Stimulated activated naive CD4-positive, alpha-beta T cell treated with Interleukin-2 at 50 U/mL for 16 hours (primary cell): ENCODE results near the gene PLCB3.
A peak's percentile ranks its signal among the peaks of the same experiment; 100 is the strongest.

ENCODE experiments used
- DNase-seq: peaks from one replicate; lab custom pipeline; 2025; lab: John Stamatoyannopoulos, UW

PLCB3 gene

GRCh38 chr11:64287676-64288352 is 36.5 kb downstream of the PLCB3 start:
- no peak for DNase-seq

DNA sequence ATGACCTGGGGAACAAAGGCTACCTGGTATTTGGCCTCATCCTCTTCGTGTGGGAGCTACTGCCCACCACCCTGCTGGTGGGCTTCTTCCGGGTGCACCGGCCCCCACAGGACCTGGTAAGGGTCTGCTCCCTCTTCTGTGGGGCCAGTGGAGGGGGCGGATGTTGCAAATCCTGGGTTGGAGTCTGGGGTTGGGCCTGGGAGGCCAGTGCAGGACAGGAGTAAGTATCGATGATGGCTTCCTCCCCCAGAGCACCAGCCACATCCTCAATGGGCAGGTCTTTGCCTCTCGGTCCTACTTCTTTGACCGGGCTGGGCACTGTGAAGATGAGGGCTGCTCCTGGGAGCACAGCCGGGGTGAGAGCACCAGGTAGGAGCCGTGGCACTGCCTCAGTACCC is 37.0 kb downstream of the PLCB3 start:
- no peak for DNase-seq

DNA sequence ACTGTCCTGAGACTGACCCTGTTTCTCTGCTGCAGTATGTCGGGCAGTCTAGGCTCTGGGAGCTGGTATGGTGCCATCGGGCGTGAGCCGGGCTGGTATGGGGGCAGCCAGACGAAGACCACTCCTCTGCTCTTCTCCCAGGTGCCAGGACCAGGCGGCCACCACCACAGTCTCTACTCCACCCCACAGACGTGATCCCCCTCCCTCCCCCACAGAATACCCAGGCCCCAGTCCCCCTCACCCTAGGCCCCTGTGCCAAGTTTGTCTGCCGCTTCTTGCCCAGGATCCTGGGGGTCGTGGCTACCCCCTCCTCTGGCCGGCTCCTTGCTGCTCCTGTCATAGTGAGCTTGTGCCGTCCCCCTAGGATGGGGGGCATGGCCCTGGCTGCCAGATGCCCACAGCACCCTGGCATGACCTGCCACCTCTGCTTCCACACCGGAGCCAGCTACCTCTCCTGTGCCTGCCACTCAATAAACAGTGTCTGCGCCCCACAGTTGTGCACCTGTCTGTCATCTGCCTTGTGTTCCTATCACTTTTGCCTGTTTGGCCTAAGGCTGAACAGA is 37.8 kb downstream of the PLCB3 start:
- no peak for DNase-seq

DNA sequence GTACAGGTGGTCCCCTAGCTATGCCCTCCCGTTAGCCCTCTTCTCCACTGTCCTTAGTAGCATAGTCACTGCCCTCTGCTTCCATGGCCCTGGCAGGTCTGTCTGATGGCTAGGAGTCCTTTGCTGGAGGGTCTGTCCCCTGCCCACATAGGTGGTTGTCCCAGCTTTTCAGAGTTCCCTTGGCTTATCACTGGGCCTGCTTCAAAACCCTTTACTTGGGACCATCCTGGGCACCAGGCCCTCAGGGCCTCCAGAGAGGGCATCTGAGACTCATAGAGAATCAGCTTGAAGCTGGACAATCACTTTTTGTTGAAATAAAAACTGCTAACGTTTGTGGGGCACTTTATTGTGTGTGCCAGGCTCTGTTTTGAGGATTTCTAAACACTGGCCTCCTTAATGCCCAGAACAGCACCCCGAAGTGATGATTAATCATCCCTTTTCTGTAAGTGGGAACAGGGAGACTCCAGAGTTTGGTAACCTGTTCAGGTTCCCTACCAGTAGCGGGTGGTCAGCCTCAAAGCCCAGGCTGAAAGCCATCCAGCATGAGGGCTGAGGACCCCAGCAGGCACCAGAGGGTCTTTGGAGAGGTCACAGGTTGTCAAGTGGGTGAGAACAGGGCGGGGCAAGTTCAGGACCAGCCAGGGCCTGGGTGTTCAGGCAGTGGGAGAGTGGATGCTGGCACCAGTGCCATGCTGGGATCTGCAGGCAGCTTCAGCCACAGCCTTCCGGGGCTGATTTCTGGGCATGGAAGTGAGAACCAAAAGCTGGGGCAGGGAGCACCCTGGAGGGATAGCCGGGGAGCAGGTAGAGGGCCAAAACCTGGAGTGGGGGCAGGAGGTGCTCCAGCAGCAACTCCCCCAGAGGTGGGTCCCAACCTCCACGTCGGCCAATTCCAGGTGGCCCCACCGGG is 39.3 kb downstream of the PLCB3 start:
- no peak for DNase-seq

GRCh38 chr11:64291262-64291751 is 40.0 kb downstream of the PLCB3 start, which contains the start of gene KCNK4:
KCNK4 (plus strand) TSS chr11:64291302; CDS start chr11:64293019, 1,717 bp downstream.
- no peak for DNase-seq

- no peak for DNase-seq
Measured at GRCh38 chr11:64291752-64292459, 40.6 kb downstream of the PLCB3 start.

DNA sequence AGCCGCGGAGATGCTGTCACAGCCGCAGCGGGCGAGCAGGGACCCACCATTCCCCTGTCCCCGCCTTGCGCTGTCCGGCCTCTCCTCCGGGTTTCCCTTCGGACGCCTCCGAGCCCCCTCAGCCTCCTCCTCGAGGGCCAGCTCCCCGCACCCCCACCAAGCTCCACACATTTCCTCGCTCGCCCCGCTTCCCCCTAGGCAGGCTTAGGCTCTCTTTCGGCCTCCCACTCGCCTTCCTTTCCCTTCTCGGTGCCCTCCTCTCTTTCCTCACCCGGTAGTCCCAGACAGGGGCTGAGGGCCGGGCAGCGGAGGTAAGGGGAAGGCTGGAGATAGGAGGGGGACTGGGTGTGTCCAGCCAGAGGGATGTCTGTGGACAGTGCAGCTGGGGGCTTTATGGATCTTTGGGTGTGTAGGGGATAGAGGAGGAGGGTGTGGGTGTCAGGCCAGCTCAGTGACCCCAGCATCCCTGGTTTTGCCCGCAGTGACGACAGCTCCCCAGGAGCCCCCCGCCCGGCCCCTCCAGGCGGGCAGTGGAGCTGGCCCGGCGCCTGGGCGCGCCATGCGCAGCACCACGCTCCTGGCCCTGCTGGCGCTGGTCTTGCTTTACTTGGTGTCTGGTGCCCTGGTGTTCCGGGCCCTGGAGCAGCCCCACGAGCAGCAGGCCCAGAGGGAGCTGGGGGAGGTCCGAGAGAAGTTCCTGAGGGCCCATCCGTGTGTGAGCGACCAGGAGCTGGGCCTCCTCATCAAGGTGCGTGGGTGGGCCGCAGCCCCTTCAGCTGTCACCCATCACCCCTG is 41.3 kb downstream of the PLCB3 start:
- no peak for DNase-seq

- no peak for DNase-seq
Measured at GRCh38 chr11:64294774-64295173, 43.4 kb downstream of the PLCB3 start.

DNA sequence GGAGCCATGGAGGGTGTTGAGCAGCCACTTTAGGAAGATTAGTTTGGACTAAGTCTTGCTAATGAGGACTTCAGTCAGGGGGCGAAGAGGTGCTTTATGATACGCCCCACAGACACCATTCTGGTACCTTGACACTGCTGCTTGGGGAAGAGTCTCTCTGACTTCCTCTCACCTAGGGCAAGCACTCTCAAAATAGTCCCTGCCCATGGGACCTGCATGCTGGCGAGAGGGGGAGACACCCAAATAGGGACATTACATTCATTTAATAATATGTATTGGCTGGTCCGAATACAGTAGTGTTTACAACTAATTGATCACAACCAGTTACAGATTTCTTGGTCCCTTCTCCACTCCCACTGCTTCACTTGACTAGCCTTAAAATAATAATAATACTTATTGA is 44.4 kb downstream of the PLCB3 start:
- DNase-seq, result no peak

DNA sequence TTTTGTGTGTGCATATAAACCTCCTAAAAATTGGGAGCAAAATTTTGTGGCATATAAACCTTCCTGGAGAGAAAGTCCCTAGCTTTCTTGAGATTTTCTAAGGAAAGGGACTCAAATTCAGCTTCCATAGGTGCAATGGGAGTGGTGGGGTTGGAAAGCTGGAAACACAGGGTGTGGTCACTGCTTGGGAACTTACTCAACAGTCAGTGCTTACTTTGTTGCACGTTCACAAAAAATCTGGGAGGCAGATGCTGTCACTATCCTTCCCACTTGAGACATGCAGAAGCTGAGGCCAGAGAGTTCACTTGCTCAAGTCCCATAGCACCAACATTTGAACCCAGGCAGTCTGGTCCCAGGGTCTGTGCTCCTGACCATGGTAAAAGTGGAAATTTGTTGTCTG is 44.9 kb downstream of the PLCB3 start:
- no peak for DNase-seq

- DNase-seq, result no peak
Measured at GRCh38 chr11:64296830-64297698, 45.7 kb downstream of the PLCB3 start.

- DNase-seq, result no peak
Measured at GRCh38 chr11:64297699-64298358, 46.5 kb downstream of the PLCB3 start.

GRCh38 chr11:64298966-64299846 is 47.9 kb downstream of the PLCB3 start:
- DNase-seq, result no peak

DNA sequence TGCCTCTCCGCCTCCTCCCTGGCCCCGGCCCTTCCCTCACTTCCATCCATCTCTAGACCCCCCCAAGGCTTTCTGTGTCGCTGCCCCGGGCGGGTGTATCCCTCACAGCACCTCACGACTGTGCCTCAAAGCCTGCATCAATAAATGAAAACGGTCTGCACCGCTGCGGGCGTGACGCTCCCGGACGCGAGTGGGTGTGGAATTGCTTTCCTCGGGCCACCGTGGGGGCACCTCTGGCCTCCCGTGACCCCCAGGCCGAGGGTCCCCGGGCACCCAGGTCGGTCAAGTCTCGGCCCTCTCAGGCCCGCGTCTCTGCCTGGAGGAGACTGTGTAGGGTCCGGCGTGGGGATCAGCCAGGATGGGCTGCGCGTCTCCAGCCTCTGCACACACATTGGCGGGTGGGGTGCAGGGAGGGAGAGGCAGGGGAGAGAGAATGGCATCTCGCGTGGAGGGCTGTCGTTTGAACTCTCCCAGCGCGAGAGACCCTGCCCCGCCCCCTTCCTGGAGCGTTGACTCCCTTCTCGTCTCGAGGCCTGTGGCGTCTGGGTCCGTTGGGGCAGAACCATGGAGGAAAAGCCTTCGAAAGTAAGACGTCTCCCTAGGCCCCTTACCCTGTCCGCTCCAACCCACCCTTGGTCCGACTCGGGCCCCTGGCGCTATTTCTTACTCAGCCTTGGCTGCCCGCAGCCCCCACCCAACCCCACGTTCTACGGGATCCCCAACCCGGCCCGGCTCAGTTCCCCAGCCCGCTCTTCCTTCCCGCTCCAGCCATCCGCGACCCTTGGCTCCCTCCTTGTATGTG is 48.7 kb downstream of the PLCB3 start, which contains the start of gene CATSPERZ:
TSS of gene CATSPERZ (plus strand) at position 512 of the 802 bp plus-strand sequence. CDS start at position 565, 53 bp downstream.
- DNase-seq, result peak; percentile 9

- no peak for DNase-seq
Measured at GRCh38 chr11:64303109-64304031, 52.0 kb downstream of the PLCB3 start.

DNA sequence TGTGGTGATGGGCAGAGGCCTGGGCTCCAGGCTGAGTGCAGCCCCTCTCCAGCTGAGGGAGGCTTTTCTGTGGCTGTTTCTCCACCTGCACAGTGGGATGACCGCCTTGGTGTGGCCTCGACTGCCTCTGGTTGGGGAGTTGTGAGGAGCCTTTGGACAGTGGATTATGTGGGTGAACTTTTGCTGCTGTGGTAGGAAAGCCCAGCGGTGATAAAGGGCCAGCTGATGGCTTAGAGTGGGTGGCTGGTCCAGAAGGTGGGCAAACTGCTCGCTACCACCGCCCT is 52.6 kb downstream of the PLCB3 start:
- no peak for DNase-seq
